T-cell (primary cell): Measurements from ENCODE around the gene FOS. TPM values are rescaled to one million over a fixed set of nuclear protein-coding genes. Genes with fewer than 3 reads are reported as not detected.

Source experiments
- ATAC-seq, 4 experiments: fragments of 200-7000 bp in 3 of 4; fragments of 150-1000 bp in 1 of 4; cut with Tn5 transposase; replicated peaks in 1 of 4; 1 replicate in 3 of 4; 2 replicates in 1 of 4; pipeline ENCODE4 v1.10.0; 2021; ENCODE audit warnings: moderate library complexity in 3 of 4, mild to moderate bottlenecking in 2 of 4, moderate number of reproducible peaks in 1 of 4
- CTCF ChIA-PET, 2 donors: fragments of 300-600 bp; sonication (Branson Sonifier 250); formaldehyde crosslinking; loops; one replicate each; lab custom pipeline; 2022; ENCODE audit warnings: antibody characterized with exemption in 2 of 2; lab: Charles Lee
- POLR2A ChIA-PET, 2 donors: fragments of 300-600 bp; sonication (Branson Sonifier 250); formaldehyde crosslinking; loops; one replicate each; lab custom pipeline; 2022; ENCODE audit warnings: antibody characterized with exemption in 2 of 2; lab: Charles Lee
- DNase-seq, 35 experiments: peaks; one replicate each; pipeline versions ENCODE4 v3.0.0 to v3.0.0-alpha.2; 2013 to 2023
- H3K27ac ChIP-seq: one replicate; pipeline ENCODE4 v1.5.1; 2013; ENCODE audit warnings: low read length
- H3K27me3 ChIP-seq, 2 experiments: replicated peaks in 1 of 2; 1 replicate in 1 of 2; 2 replicates in 1 of 2; pipeline versions ENCODE4 v1.6.1 to v1.7.0; 2013; ENCODE audit warnings: low read length in 1 of 2, mixed read lengths in 1 of 2; ENCODE audit not compliant: control insufficient read depth in 2 of 2, insufficient read depth in 2 of 2; ENCODE audit errors: extremely low read depth in 1 of 2
- H3K36me3 ChIP-seq, 2 donors: 1 replicate in 1 of 2; 2 replicates in 1 of 2; pipeline versions ENCODE4 v1.6.1 to v1.7.0; 2013; ENCODE audit warnings: low read length in 1 of 2; ENCODE audit not compliant: control insufficient read depth in 2 of 2, insufficient read depth in 1 of 2; ENCODE audit errors: extremely low read depth in 1 of 2
- H3K4me1 ChIP-seq, 2 experiments: 1 replicate in 1 of 2; 2 replicates in 1 of 2; pipeline versions ENCODE4 v1.6.1 to v1.7.0; 2013; ENCODE audit warnings: low read length in 2 of 2, mixed read lengths in 1 of 2; ENCODE audit not compliant: insufficient read depth in 2 of 2, control insufficient read depth in 1 of 2; ENCODE audit errors: extremely low read depth in 1 of 2
- H3K4me3 ChIP-seq, 2 donors: 1 replicate in 1 of 2; 2 replicates in 1 of 2; pipeline versions ENCODE4 v1.5.1 to v1.7.0; 2013; ENCODE audit warnings: mild to moderate bottlenecking in 2 of 2, low read length in 1 of 2, moderate library complexity in 1 of 2; ENCODE audit not compliant: control insufficient read depth in 1 of 2; ENCODE audit errors: extremely low read depth in 1 of 2
- H3K9me3 ChIP-seq: 2 replicates; pipeline ENCODE4 v1.7.0; 2013
- H3K27ac Mint-ChIP-seq, 2 donors: one replicate each; pipeline ENCODE4 v1.8.0; 2020 to 2021; ENCODE audit warnings: mild to moderate bottlenecking in 2 of 2, mixed read lengths in 2 of 2
- H3K27me3 Mint-ChIP-seq, 2 donors: one replicate each; pipeline ENCODE4 v1.8.0; 2021 to 2022; ENCODE audit warnings: mixed read lengths in 2 of 2
- H3K36me3 Mint-ChIP-seq: one replicate; pipeline ENCODE4 v1.8.0; 2021; ENCODE audit warnings: mixed read lengths
- H3K4me1 Mint-ChIP-seq, 3 donors: one replicate each; pipeline ENCODE4 v1.8.0; 2020 to 2022; ENCODE audit warnings: mixed read lengths in 3 of 3, mild to moderate bottlenecking in 1 of 3
- H3K4me3 Mint-ChIP-seq, 3 donors: one replicate each; pipeline ENCODE4 v1.8.0; 2020 to 2022; ENCODE audit warnings: mild to moderate bottlenecking in 3 of 3, mixed read lengths in 3 of 3, moderate library complexity in 3 of 3
- H3K9me3 Mint-ChIP-seq, 3 donors: one replicate each; pipeline ENCODE4 v1.8.0; 2020 to 2022; ENCODE audit warnings: mixed read lengths in 3 of 3
- WGBS: methylation state at CpG from one replicate; pipeline ENCODE4 v1.1.5; 2013; ENCODE audit warnings: missing lambda C conversion rate; ENCODE audit not compliant: insufficient coverage; 5-methylcytosine and 5-hydroxymethylcytosine counted together
- total RNA-seq, 35 experiments: library from RNA in 6 of 35; stranded (reverse) in 6 of 35; fragments of 120-200 nt in 1 of 35; gene quantifications; one replicate each; pipeline versions ENCODE4 v1.2.1 to v1.2.4 and lab custom pipeline; 2013 to 2026

FOS gene
- total RNA-seq, 5 donors from 2014 or later (not counting 1 experiment from before 2014, with no cell fraction given) = 20.4 to 2,951 (median 27.1) TPM

GRCh38 chr14:75283162-75283832 is 4.7 kb downstream of the FOS start:
- Mint-ChIP-seq H3K36me3 (peaks cover 35% of the 10 kb centered on the region), H3K9me3 (no peaks in the 10 kb centered on the region), H3K4me1 (peaks cover 29 to 44% (median 43%) of the 10 kb centered on the region in 3 donors), H3K27me3 (peaks cover 5 to 7% of the 10 kb centered on the region in 2 donors), H3K4me3 (no peak overlapping the region), H3K27ac (no peak overlapping the region)
- ChIA-PET POLR2A (interaction anchor here (0.5 to 5.2 kb wide), 11 partner anchors 8 to 157 kb away, joined by 3 to 52 read pairs (median 15); partner anchors contain the start of genes NEK9 (in 1 of the 2) and TMED10 (in 1 of the 2)), CTCF (interaction anchor here in 1 of 2 donors (0.6 to 1.2 kb wide), 4 partner anchors 25 to 140 kb away, joined by 3 to 4 read pairs (median 4); no protein-coding TSS in a partner anchor)
- Histone ChIP-seq H3K9me3 (no peaks in the 10 kb centered on the region), H3K27me3 (peaks cover 0 to 37% of the 10 kb centered on the region in 2 experiments), H3K4me3 (no peak overlapping the region), H3K27ac (no peak overlapping the region), H3K36me3 (peaks cover 4 to 9% of the 10 kb centered on the region in 2 donors), H3K4me1 (peaks cover 5 to 23% of the 10 kb centered on the region in 2 experiments)
- WGBS = no CpG with 5 or more reads among the region's 13 CpGs
- peak in 8 of 35 experiments; percentile 28 to 66 (median 34) for DNase-seq
- peak in 1 of 4 experiments; percentile 1 for ATAC-seq

GRCh38 chr14:75283833-75284563 is 5.4 kb downstream of the FOS start:
- Mint-ChIP-seq H3K36me3 (peaks cover 35% of the 10 kb centered on the region), H3K4me3 (peak overlapping the region in 1 of 3 donors; percentile 9), H3K27me3 (peaks cover 5 to 7% of the 10 kb centered on the region in 2 donors), H3K9me3 (no peaks in the 10 kb centered on the region), H3K27ac (no peak overlapping the region), H3K4me1 (peaks cover 28 to 41% (median 41%) of the 10 kb centered on the region in 3 donors)
- ChIA-PET CTCF (interaction anchor here (0.6 to 2.0 kb wide), 5 partner anchors 9 to 52 kb away, joined by 4 to 6 read pairs (median 4); no protein-coding TSS in a partner anchor), POLR2A (interaction anchor here (0.5 to 5.2 kb wide), 8 partner anchors 10 to 158 kb away, joined by 3 to 52 read pairs (median 6); partner anchors contain the start of gene NEK9 (in 1 of the 2))
- Histone ChIP-seq H3K4me1 (peaks cover 5 to 19% of the 10 kb centered on the region in 2 experiments), H3K27ac (no peak overlapping the region), H3K36me3 (peaks cover 4 to 9% of the 10 kb centered on the region in 2 donors), H3K9me3 (no peaks in the 10 kb centered on the region), H3K27me3 (peaks cover 0 to 33% of the 10 kb centered on the region in 2 experiments), H3K4me3 (no peak overlapping the region)
- WGBS = 67% methylated on average over 4 of the region's 5 CpGs
- ATAC-seq = peak in 1 of 4 experiments; percentile 17
- peak in 4 of 35 experiments; percentile 14 to 51 (median 28) for DNase-seq

DNA sequence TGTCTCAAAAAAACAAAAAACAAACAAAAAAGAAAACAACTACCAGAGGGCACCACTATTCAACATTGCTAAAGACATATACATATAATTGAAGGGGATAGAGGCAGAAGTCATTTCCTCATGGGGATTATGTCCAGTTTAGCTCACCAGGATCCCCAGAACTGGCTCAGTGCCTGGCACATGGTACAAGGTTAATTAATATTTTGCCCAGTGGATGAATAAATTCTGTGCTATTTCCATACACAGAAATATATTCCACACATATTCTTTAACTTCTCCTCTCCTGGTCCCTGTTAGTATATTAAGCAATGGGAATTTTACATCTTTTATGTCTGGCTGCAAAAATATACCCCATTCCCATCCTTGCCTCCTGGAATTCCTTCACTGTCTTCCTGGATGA is 6.7 kb downstream of the FOS start:
- Mint-ChIP-seq H3K4me3 (no peak overlapping the region), H3K9me3 (no peaks in the 10 kb centered on the region), H3K27me3 (peaks cover 2 to 3% of the 10 kb centered on the region in 2 donors), H3K27ac (no peak overlapping the region), H3K4me1 (peaks cover 15 to 29% (median 28%) of the 10 kb centered on the region in 3 donors), H3K36me3 (peaks cover 24% of the 10 kb centered on the region)
- Histone ChIP-seq H3K4me3 (no peak overlapping the region), H3K4me1 (peaks cover under 1 to 6% of the 10 kb centered on the region in 2 experiments), H3K9me3 (no peaks in the 10 kb centered on the region), H3K27ac (no peak overlapping the region), H3K27me3 (peaks cover 0 to 20% of the 10 kb centered on the region in 2 experiments), H3K36me3 (peaks cover 4 to 9% of the 10 kb centered on the region in 2 donors)
- ChIA-PET CTCF (interaction anchor here in 1 of 2 donors (2.0 kb wide), 1 partner anchor 9 kb away, joined by 6 read pairs; no protein-coding TSS in a partner anchor), POLR2A (interaction anchor here (0.5 to 5.2 kb wide), 6 partner anchors 9 to 383 kb away, joined by 3 to 46 read pairs (median 7); no protein-coding TSS in a partner anchor)
- ATAC-seq (no peak), DNase-seq (no peak)

GRCh38 chr14:75286313-75286712 is 7.7 kb downstream of the FOS start:
- no peaks in the 10 kb centered on the region for H3K9me3 Mint-ChIP-seq
- no peaks in the 10 kb centered on the region for H3K4me1 ChIP-seq
- DNase-seq (no peak), ATAC-seq (peak in 1 of 4 experiments; percentile 4)
- no peak overlapping the region for H3K27ac ChIP-seq
- CTCF ChIA-PET = no interaction called here
- no peak overlapping the region for H3K4me3 ChIP-seq
- peaks cover 1 to 2% of the 10 kb centered on the region in 2 donors for H3K36me3 ChIP-seq
- 95% methylated on average over 4 of the region's 5 CpGs for WGBS
- H3K4me1 Mint-ChIP-seq = peaks cover 5 to 19% (median 19%) of the 10 kb centered on the region in 3 donors
- POLR2A ChIA-PET = no interaction called here
- no peak overlapping the region for H3K27ac Mint-ChIP-seq
- no peaks in the 10 kb centered on the region for H3K9me3 ChIP-seq
- no peak overlapping the region for H3K4me3 Mint-ChIP-seq
- peaks cover 0 to 11% of the 10 kb centered on the region in 2 experiments for H3K27me3 ChIP-seq
- peaks cover 0 to 1% of the 10 kb centered on the region in 2 donors for H3K27me3 Mint-ChIP-seq
- H3K36me3 Mint-ChIP-seq = peaks cover 14% of the 10 kb centered on the region

- Histone ChIP-seq H3K4me1 (peaks cover 4 to 16% of the 10 kb centered on the region in 2 experiments), H3K9me3 (no peaks in the 10 kb centered on the region), H3K27ac (no peak overlapping the region), H3K4me3 (no peak overlapping the region), H3K27me3 (peaks cover 0 to 10% of the 10 kb centered on the region in 2 experiments), H3K36me3 (no peaks in the 10 kb centered on the region)
- no peaks in the 10 kb centered on the region for H3K36me3 Mint-ChIP-seq
- no peak overlapping the region for H3K27ac Mint-ChIP-seq
- WGBS = 76% methylated on average over 2 of the region's 3 CpGs
- peaks cover 0 to 9% (median 8%) of the 10 kb centered on the region in 3 donors for H3K4me1 Mint-ChIP-seq
- H3K9me3 Mint-ChIP-seq = no peaks in the 10 kb centered on the region
- POLR2A ChIA-PET = interaction anchor here (0.6 to 3.4 kb wide), 7 partner anchors 8 to 40 kb away, joined by 3 to 28 read pairs (median 5); partner anchors contain the start of gene FOS (in 1 of the 2)
- DNase-seq (no peak), ATAC-seq (no peak)
- no peaks in the 10 kb centered on the region for H3K27me3 Mint-ChIP-seq
- H3K4me3 Mint-ChIP-seq = no peak overlapping the region
- CTCF ChIA-PET = no interaction called here
Measured at GRCh38 chr14:75289840-75290388, 11.3 kb downstream of the FOS start.
